Adrenal gland (tissue), 12 donors: Measurements from ENCODE around the gene NFKBIZ. TPM values are rescaled to one million over a fixed set of nuclear protein-coding genes. Genes with fewer than 3 reads are reported as not detected.
"Not testable (repeated sequence)": the region's sequence is repeated elsewhere in the genome, so short reads cannot be mapped to it uniquely, and the experiment has no call there.

Experiments used
- DNase-seq, 7 donors: peaks; one replicate each; pipeline ENCODE4 v3.0.0-alpha.2; 2019 to 2020
- H3K27ac ChIP-seq, 5 donors: fragments of 200-600 bp; sonication (generic) in 4 of 5; 1 replicate in 3 of 5; 2 replicates in 2 of 5; pipeline versions ENCODE4 v1.5.1 to v1.8.0; 2016 to 2020; ENCODE audit warnings: mild to moderate bottlenecking in 1 of 5
- H3K27me3 ChIP-seq: fragments of 200-600 bp; 2 replicates; pipeline ENCODE4 v1.8.0; 2021
- H3K36me3 ChIP-seq, 2 donors: fragments of 200-600 bp; replicated peaks in 1 of 2; 1 replicate in 1 of 2; 2 replicates in 1 of 2; pipeline versions ENCODE4 v1.5.1 to v1.8.0; 2018 to 2022
- H3K4me1 ChIP-seq, 2 donors: fragments of 200-600 bp; replicated peaks in 1 of 2; 1 replicate in 1 of 2; 2 replicates in 1 of 2; pipeline versions ENCODE4 v1.5.1 to v1.8.0; 2018 to 2021
- H3K4me3 ChIP-seq, 4 donors: fragments of 200-600 bp; sonication (generic) in 3 of 4; one replicate each; pipeline ENCODE4 v1.5.1; 2016 to 2018
- H3K9me3 ChIP-seq, 3 donors: fragments of 200-600 bp; sonication (generic) in 1 of 3; replicated peaks in 1 of 3; 1 replicate in 2 of 3; 2 replicates in 1 of 3; pipeline versions ENCODE4 v1.5.1 to v1.8.0; 2016 to 2021
- CTCF ChIP-seq, 6 experiments: fragments of 450-650 bp in 4 of 6; fragments of 200-600 bp in 2 of 6; sonication (generic) in 1 of 6; IDR thresholded peaks; 1 replicate in 5 of 6; 2 replicates in 1 of 6; pipeline versions ENCODE4 v1.5.1 to v1.8.0; 2016 to 2021; ENCODE audit warnings: antibody characterized with exemption in 6 of 6, mild to moderate bottlenecking in 2 of 6, moderate library complexity in 1 of 6
- POLR2A ChIP-seq, 2 donors: fragments of 450-650 bp; IDR thresholded peaks; one replicate each; pipeline ENCODE4 v1.6.1; 2017; ENCODE audit warnings: antibody characterized with exemption in 2 of 2, mild to moderate bottlenecking in 2 of 2, moderate library complexity in 1 of 2
- WGBS, 4 donors: extraction: QIAGEN DNeasy Blood & Tissue Kit in 2 of 4; methylation state at CpG; one replicate each; pipeline versions ENCODE4 v1.1.5 to v1.1.7; 2013 to 2017; 5-methylcytosine and 5-hydroxymethylcytosine counted together
- intact Hi-C, 2 donors: fragments of 100-400 bp; cut with DNase I; formaldehyde crosslinking; loops; one replicate each; pipeline versions ENCODE4 v1.14.1 to v1.15.0; 2022 to 2023
- polyA plus RNA-seq, 3 donors: library from polyadenylated mRNA; stranded (reverse); fragments of 200-250 nt in 2 of 3; fragments of 350-450 nt in 1 of 3; fragmentation: Illumina TruSeq in 1 of 3; extraction: RNeasy Lipid Tissue Mini Kit (QIAGEN cat#74804) in 1 of 3; gene quantifications; one replicate each; pipeline ENCODE4 v1.2.3, GENCODE V29; 2013 to 2014
- total RNA-seq, 9 donors: library from RNA; depleted of rRNA in 4 of 9; stranded (reverse); fragments of >200 nt in 4 of 9; fragments of 120-200 nt in 1 of 9; fragmentation: NEBNext Ultra II Directional in 1 of 9; extraction: Animal tissue kit (Norgen Biotek cat#: 25700) in 1 of 9; gene quantifications; one replicate each; pipeline versions ENCODE4 v1.1.0 to v1.2.4, GENCODE V29; 2013 to 2023
- donor health status: healthy with polysubstance abuse.
- donor health status: Bipolar disorder and iron deficiency.
- donor health status: DM: yes; HTN: yes; CAD: no.
- donor health status: DM: no; HTN: no; CAD: no.
- donor health status: DM: no; HTN: no; CAD: no.
- donor health status: DM: yes; HTN: yes; CAD: no.

Gene NFKBIZ
- total and polyA plus RNA-seq, 12 donors, result 3.1 to 21.8 (median 8.7) TPM

- WGBS, 4 donors, result 75 to 89% (median 83%) methylated on average over 1 of the region's 1 CpG
These were observed 35.5 kb downstream of the NFKBIZ start for GRCh38 chr3:101884776-101885175.

GRCh38 chr3:101885584-101885983, 36.3 kb downstream of the NFKBIZ start:
- H3K27me3 ChIP-seq, H3K9me3 ChIP-seq, H3K36me3 ChIP-seq, H3K4me1 ChIP-seq, DNase-seq, intact Hi-C loops, H3K4me3 ChIP-seq, H3K27ac ChIP-seq: not testable (repeated sequence)
- WGBS, 4 donors, result 87 to 92% (median 90%) methylated on average over 3 of the region's 3 CpGs

More at GRCh38 chr3:101884776-101885175, 35.5 kb downstream of the NFKBIZ start:
- Histone ChIP-seq H3K27ac (no peak overlapping the region), H3K9me3 (no peaks in the 10 kb centered on the region), H3K27me3 (no peaks in the 10 kb centered on the region), H3K4me1 (no peaks in the 10 kb centered on the region), H3K4me3 (no peak overlapping the region), H3K36me3 (no peaks in the 10 kb centered on the region)
- TF ChIP-seq POLR2A (IDR thresholded peaks at IDR 0.05) (no peak), CTCF (IDR thresholded peaks at IDR 0.05) (no peak)
- intact Hi-C loops, result no loop called here
- DNase-seq, result no peak

GRCh38 chr3:101886626-101887025, 37.3 kb downstream of the NFKBIZ start:
- WGBS, 4 donors, result 78 to 95% (median 92%) methylated on average over 3 of the region's 3 CpGs
- intact Hi-C loops, result no loop called here
- no peaks in the 10 kb centered on the region for H3K36me3 ChIP-seq
- no peak overlapping the region for H3K27ac ChIP-seq
- H3K4me1 ChIP-seq, result no peaks in the 10 kb centered on the region
- no peaks in the 10 kb centered on the region for H3K27me3 ChIP-seq
- no peak overlapping the region for H3K4me3 ChIP-seq
- TF ChIP-seq CTCF (IDR thresholded peaks at IDR 0.05) (no peak), POLR2A (IDR thresholded peaks at IDR 0.05) (no peak)
- no peak for DNase-seq
- H3K9me3 ChIP-seq, result no peaks in the 10 kb centered on the region

DNA sequence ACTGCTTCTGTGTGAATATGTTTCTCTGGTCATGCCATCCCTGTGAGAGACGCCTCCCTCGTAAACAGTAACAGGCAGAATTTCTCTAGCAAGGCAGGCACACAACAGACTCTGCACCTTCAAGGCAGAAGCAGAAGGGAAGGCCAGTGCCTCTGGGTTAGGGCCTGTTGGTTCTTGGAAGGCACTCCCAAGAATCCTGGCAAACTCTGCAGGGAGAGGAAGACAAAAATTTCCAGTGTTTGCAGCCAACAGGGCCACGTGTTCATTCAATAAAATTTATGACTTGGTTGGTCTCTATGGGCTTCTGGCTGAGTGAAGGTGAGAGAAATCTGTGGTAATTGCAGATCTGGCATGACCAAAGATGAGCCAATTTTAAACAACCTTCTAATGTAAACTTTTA, 39.3 kb downstream of the NFKBIZ start:
- 71 to 83% (median 73%) methylated on average over 3 of the region's 3 CpGs for WGBS, 4 donors
- Histone ChIP-seq H3K36me3 (no peaks in the 10 kb centered on the region), H3K27me3 (no peaks in the 10 kb centered on the region), H3K4me1 (no peaks in the 10 kb centered on the region), H3K9me3 (no peaks in the 10 kb centered on the region), H3K27ac (no peak overlapping the region), H3K4me3 (no peak overlapping the region)
- no peak for DNase-seq
- intact Hi-C loops, result no loop called here
- TF ChIP-seq CTCF (IDR thresholded peaks at IDR 0.05), result no peak
- TF ChIP-seq POLR2A (IDR thresholded peaks at IDR 0.05), result no peak

- intact Hi-C loops, result no loop called here
- Histone ChIP-seq H3K27me3 (no peaks in the 10 kb centered on the region), H3K27ac (no peak overlapping the region), H3K4me3 (no peak overlapping the region), H3K9me3 (no peaks in the 10 kb centered on the region), H3K4me1 (no peaks in the 10 kb centered on the region), H3K36me3 (no peaks in the 10 kb centered on the region)
- DNase-seq, result no peak
- TF ChIP-seq CTCF (IDR thresholded peaks at IDR 0.05) (no peak), POLR2A (IDR thresholded peaks at IDR 0.05) (no peak)
These were observed 41.4 kb downstream of the NFKBIZ start for GRCh38 chr3:101890716-101891115.
